HG02678 (cell line): ENCODE data around the gene KRT79.

Experiments
- ATAC-seq: cut with Tn5 transposase; IDR thresholded peaks from one replicate; pipeline ENCODE4 v1.9.1; 2021; ENCODE audit warnings: mild to moderate bottlenecking, moderate library complexity; ENCODE audit not compliant: unreplicated experiment

Gene KRT79

DNA sequence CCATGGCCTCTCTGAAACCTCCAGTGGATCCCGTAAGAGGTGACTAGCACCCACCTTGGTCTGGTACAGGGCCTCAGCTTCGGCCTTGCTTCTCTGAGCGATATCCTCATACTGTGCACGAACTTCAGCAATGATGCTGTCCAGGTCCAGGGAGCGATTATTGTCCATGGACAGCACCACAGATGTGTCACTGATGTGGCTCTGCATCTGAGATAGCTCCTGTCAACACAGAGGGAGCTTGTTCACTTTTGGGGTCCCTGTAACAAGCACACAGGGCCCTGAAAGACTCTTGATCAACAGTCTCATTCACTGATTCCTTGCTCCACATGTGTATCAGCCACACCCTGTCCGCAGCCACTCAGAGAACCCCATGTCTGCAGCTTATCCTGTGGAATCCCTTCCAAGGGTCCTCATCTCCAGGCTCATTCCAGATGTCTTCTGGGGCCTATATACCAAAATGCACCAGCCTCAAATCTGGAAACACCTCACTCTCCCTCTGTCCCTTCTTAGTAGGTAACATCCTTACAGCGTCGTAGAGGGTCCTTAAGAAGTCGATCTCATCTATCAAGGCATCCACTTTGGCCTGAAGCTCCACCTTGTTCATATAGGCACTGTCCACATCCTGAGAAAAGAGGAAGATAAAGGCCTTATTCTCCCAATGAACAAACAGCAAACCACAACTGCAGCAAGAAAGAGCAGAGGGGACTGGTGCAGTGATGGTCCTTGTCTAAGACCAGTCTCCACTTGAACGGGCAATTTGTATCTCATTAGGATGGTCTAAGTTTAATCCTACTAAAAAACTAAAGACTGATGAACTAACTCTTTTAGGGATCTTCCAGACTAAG is 41.7 kb downstream of the KRT79 start:
- ATAC-seq = no peak

GRCh38 chr12:52791271-52792184 is 42.6 kb downstream of the KRT79 start:
- no peak for ATAC-seq

GRCh38 chr12:52790427-52791270 is 43.5 kb downstream of the KRT79 start:
- ATAC-seq = no peak

GRCh38 chr12:52789637-52790426 is 44.3 kb downstream of the KRT79 start:
- no peak for ATAC-seq

- ATAC-seq = no peak
These were observed 45.1 kb downstream of the KRT79 start for GRCh38 chr12:52788876-52789636.

GRCh38 chr12:52788192-52788875 is 45.8 kb downstream of the KRT79 start:
- no peak for ATAC-seq

- ATAC-seq = no peak
These were observed 46.6 kb downstream of the KRT79 start for GRCh38 chr12:52787324-52788191.

DNA sequence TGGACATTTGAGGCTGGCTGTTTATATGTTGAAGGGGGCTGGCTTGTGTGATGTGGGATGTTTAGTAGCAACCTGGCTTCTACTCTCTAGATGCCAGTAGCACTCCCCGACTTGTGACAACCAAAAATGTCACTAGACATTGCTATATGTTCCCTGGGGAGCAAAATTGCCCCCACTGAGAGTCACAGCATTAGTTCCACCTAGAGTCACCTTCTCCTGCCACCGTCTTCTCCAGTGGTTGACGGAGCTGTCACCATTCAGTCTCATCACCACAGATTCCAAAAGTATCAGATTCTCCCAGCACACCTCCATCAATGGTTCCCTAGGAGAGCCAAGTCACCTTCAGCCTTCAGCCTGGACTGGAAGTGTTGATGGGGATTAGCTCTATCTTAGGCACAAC is 49.2 kb downstream of the KRT79 start:
- no peak for ATAC-seq

- no peak for ATAC-seq
These were observed 50.4 kb downstream of the KRT79 start for GRCh38 chr12:52783563-52784316.

DNA sequence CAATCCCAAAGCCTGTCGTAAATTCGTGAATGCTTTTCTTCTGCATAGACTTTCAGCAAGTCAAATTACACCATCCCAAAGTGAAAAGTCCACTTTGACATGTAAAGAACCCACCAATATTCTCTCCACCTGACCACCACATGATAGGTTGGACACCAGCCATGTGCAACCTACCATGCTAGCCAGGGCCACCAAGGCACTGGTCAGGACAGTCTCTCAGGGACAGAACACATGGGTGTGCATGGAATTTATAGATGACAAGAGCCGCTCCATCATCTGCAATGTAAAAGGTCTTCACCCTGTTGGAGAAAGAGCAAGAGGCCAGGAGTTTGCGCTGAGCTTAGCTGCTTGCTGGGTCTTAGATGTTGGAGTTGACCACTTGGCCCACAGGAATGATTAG is 51.6 kb downstream of the KRT79 start:
- ATAC-seq = no peak

- no peak for ATAC-seq
These were observed 52.6 kb downstream of the KRT79 start for GRCh38 chr12:52781399-52782082.

DNA sequence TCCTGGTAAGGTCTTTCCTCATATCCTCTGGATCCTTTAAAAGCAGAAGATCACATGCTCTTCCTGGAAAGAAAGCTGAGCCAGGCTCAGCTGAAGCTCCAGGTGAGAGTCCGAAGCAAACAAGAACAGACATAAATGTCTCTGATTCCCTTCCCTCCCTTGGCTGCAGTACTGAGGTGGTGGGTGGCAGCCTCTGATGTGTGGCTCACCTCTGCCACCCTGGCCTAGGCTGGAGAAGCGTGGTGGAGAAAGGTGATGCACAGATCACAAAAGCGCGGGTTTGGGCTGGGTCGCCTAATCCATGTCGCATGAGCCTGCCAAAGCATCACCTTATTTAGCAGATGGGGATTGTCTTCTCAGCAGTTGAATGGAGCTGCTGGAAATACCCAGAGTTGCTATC is 54.2 kb downstream of the KRT79 start:
- ATAC-seq = no peak

GRCh38 chr12:52778833-52779232 is 55.3 kb downstream of the KRT79 start:
- no peak for ATAC-seq

DNA sequence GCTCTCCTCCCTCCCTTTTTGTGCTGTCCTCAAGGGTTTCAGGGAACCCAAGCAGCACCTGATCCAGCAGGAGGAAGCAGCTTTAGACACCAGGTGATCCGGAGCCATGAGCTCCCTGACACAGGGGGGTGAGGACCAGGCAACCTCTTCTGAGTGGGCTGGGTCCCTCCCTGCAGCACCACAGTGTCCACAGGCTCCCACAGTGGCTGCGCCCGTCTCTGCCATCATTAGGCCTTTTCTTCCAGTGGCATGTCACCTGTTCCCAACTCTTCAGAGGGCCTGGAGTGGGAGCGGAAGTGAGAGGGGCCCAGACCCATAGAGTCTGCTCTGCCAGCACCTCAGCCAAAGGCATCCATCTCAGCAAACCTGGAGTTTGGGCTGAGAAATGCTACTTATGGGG is 56.5 kb downstream of the KRT79 start:
- no peak for ATAC-seq

GRCh38 chr12:52776913-52777395 is 57.2 kb downstream of the KRT79 start, which contains the start of gene KRT76:
TSS of gene KRT76 (minus strand) at chr12:52777345. CDS start at chr12:52777291, 54 bp downstream.
- ATAC-seq = no peak

DNA sequence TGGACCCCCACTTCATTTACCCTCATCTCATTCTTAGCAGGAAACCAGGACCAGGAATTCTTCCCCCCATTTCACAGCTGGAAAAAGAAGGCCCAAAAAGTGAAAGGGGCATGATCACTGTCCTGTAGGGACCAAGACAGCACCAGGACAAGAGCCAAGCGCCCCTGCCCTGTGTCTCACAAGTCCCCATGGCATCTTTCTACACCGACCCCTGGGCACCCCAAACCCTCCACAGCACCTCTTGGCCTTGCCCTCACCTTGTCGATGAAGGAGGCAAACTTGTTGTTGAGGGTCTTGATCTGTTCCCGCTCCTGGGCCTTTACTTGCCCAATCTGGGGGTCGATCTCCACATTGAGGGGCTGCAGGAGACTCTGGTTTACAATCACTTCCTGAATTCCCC is 57.7 kb downstream of the KRT79 start:
- no peak for ATAC-seq
